G401.6 (cell line): ENCODE data around the gene MCTP1.
"Not testable (repeated sequence)": the region's sequence is repeated elsewhere in the genome, so short reads cannot be mapped to it uniquely, and the experiment has no call there.

Experiments
- FAIRE-seq: peaks from 2 replicates; lab custom pipeline; 2012; peaks lifted over from hg19 to GRCh38; lab: Jason Lieb, UNC

The MCTP1 gene

DNA sequence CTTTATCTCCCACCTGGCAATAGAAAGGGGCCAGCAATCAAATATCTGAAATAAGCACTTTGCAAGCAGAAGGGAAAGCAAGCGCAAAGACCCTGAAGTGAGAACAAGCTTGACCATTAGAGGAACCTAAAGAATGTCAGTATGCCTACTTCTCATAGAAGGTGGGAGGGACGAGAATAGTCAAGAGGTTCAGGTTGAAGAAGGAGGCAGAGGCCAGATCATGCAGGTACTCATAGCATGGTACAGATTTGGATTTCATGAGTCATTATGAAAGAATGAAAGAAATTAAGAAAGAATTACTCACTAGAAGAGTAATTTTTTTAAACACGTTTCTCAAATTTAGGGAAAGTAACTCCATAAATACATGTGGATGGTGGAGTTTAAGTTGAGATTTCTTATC, 33.7 kb downstream of the MCTP1 start:
- FAIRE-seq = no peak

DNA sequence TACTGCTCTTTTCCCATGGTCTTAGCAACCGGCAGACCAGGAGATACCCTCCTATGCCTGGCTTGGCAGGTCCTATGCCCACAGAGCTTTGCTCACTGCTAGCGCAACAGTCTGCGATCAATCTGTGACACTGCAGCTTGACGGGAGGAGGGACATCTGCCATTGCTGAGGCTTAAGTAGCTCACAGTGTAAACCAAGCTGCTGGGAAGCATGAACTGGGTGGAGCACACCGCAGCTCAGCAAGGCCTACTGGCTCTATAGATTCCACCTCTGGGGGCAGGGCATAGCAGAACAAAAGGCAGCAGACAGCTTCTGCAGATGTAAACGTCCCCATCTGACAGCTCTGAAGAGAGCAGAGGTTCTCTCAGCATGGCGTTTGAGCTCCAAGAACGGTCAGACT, 40.4 kb downstream of the MCTP1 start:
- no peak for FAIRE-seq

DNA sequence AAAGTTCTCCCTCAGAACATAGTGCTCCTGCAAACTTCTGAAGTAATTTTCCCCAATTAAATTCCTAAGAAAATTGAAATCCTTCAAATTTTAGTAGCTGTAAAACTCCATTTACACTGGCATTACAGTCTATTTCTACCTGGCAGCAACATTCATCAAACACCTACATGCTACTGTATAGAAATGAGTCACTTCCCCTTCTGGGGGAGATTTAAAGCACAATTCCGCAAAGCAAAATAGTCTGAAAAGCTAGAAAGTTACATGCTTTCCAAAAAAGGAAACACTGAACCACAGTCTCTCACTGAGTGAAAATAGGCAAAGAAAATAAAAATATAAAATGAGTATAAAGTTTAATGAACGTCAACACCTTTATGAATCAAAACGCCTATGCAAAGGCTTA, 43.3 kb downstream of the MCTP1 start:
- FAIRE-seq = no peak

DNA sequence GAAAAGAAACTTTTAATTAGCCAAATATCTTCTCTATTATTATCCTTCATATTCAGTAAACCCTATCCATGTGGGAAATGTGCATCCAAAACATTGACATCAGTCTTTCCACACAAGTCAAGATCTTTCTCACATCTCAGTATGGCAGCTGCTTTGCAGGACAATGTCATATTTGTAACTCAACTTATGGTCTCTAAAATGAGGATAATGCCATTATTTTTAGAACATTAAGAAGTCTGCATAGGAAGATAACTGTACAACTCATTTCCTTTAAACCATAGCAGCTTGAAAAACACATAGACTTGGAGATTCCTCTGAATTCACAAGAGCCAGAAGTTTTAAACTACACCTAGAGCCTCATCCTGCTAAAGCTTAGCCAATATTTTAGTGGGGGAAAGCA, 43.7 kb downstream of the MCTP1 start:
- no peak for FAIRE-seq

DNA sequence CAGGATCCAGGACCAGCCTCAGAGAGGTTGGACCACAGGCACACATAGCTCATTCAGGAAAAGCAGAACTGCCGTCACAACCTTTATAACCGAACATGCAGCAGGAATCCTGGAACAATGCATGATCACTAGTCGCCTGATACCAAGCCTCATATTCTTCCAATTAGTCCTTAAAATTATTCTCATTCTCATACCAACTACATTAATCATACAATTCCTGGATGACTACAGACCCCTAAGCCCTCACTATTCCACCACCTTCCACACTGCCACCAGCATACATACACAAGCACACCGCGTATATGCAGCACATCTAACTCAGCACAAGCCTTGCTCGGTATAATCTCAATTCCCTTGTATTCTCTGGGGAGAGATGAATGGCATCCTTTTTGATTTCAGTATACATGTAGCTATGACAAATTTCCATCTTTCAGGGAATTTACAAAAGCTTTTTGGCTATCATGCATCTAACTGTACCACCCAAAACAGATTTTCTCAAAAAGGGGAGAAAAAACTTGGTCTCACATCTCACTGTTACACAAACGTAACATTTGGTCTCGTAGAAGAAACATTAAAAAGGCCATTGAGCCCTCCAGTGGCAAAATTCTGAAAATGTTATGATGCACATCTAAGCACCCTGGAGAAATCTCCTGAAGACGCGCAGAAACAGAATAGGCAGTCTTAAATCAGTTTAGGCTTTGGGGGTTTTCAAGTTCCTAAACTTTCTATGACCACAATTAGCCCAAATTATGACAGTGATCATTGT, 46.2 kb downstream of the MCTP1 start:
- no peak for FAIRE-seq

DNA sequence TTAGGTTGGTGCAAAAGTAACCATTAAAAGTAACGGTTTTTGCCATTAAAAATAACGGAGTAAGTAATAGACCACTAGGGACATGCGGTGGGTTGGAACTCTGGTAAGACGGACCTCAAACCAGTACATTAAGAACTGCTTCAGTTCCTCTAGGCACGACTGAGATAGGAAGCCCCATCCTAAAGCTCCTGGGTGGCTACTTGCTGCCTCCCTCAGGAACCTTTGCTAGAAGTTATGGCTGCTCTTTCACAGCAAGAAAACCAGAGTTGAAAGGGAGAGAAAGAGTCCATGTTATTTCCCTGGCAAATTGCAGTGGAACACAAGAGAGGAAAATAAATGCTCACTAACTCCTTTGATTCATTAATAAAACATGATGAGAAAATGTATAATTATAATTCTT, 47.6 kb downstream of the MCTP1 start:
- FAIRE-seq = no peak

DNA sequence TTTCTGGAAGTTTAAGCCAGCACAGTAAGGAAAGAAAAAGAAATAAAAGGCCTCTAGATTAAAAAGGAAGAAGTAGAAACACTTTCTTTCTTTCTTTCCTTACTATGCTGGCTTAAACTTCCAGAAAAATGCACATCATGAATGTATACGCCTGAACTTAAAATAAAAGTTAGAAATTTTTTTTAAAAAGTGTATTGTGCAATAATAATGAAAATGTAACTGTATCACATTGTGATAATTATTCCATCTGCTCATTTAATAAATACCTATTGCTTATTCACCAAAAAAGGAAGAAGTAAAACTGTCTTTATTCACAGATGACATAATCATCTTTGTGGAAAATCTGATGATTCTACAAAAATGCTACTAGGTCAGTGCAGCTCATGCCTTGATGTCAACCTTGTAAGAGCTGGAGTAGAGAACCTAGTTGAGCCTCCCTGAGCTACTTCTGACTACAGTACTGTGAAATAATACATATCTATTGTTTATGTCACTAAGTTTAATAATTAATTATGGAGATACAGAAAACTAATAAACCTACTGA, 49.4 kb downstream of the MCTP1 start:
- no peak for FAIRE-seq

DNA sequence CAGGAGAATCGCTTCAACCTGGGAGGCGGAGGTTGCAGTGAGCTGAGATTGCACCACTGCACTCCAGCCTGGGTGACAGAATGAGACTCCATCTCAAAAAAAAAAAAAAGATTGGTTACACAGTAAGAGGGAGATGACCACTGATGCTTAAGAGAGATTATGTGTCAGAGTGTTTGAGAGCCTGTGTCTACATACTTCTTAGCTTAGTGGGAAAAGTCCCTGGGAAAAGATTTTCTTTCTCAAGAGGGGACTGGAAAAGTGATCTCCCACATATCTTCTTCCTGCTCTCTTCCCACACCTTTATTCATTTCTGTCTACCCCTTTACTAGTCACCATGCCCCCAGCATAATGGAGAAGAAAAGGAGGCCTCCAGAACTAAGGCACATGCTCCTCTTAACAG, 55.2 kb downstream of the MCTP1 start:
- FAIRE-seq = no peak

DNA sequence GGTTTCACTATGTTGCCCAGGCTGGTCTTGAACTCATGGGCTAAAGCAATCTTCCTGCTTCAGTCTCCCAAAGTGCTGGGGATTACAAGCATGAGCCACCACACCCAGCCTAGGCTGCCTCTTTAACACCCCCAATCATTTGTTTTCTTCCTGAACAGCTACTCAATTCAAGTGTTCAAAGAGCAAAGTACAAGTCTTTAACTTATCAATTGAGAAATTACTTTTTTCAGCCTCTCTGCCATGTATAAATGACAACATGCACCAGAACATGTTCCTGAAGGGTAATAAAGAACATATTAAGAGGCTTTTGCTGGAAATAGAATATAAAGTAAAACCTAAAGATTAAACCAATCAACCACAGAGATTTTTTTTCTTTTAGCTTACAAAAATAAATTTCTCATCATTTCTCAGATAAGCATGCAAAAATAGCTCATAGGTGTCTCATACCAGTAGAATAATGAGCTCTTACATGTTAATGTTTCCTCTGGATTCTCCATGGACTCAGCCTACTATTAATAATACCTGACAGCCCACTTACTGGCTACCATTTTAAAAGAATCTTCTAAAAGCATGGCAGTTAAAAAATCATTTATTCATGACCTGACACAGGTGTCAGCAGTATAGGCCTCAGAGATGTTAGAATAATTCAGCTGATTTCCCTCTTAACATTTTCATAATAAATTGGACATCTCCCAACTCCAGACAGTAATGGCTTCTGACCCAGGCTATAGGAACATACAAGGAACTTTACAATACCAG, 60.0 kb downstream of the MCTP1 start:
- no peak for FAIRE-seq

DNA sequence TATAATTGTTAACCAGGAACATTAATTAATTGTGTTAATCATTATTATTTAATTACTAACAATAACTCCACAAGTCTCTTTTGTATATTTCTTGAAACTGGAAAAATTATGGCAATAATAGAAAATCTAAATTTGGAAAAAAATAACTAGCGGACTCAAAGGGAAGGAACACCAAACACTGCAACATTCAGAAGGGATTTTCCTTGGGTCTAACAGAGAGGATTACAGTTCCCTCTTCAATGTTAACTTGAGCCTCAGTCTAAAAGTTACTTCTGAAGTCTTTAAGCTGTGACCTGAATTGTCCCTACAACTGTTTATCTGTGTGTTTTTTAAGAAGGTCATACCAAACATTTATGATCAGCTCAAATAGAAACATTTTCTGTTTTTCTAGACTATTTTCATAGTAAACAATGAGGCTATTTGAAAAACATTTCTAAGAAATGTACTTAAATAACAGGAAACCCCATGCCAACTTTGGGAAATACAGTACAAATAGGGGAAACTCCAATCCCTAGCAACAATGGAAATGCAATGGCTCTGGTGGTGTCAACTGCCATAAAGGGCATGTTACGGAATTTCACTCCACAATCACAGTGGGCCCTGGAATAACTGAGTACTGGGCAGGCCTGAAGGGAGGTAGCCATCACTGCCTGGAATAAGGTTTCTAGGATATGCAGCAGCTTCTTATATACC, 61.2 kb downstream of the MCTP1 start:
- FAIRE-seq = no peak

DNA sequence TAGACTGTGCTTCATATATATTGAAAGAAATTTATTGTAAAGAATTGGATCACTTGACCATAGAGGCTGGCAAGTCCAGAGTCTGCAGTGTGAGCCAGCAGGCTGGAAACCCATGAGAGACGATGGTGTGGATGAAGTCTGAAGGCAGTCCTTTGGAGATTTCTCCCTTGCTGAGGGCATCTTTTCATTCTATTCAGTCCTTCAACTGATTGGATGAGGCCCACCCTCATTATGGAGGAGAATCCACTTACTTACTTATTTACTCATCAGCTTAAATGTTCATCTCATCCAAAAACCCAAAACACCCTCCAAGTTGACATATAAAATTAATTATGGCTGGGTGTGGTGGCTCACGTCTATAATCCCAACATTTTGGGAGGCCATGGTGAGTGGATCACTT, 62.1 kb downstream of the MCTP1 start:
- no peak for FAIRE-seq

DNA sequence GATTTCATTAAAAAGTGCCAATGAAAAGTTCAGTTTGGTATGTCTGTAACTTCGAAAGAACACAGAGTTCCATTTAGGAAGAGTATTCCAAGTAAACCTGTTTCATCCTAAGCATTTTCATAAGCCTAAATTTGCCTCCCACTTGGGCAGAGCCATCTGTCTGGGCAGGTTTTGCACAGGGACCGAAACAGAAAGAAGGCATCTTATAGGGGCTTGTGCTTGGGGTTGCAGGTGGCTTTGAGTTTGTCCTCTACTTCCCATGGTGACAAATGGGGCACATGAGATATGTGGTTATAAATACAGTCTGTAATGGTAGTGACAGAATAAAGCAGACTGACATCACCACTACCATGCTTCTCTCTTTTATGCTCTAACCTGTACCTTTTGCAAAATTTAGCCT, 63.7 kb downstream of the MCTP1 start:
- FAIRE-seq = no peak

DNA sequence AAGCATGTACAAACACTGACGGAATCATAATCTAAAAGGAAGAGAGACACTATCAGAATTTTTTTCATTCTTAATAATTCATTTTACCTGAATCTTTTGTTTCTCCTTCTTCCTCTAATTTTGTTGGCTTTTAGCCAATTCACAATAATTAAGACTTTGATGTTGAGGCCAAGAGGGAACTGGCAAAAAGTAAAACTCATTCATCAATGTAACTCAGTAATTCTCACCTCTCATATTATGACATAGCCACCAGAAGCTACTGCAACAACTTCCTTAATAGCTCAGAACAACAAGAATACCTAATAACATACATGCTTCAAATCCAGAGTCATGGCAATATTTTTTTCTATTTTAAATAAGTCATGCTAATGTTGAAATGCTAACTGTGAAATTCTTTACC, 64.5 kb downstream of the MCTP1 start:
- FAIRE-seq = no peak

DNA sequence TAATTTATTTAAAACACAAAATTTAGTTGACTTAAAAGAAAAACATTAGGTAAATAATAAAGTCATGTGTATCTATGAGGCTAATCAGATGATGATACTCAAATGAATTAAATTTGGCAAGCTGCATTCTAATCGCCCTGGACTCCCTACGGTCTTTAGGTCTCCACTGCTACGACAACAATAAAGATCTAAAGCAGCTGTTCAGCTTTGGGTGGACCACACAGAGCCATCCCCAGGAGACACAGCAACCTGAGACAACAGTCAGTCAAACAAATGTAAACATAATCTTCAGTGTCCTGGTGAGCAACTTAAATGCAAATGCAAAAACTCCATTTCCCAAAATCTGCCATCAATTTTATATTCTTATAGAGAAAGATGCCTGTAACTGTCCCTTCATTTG, 65.5 kb downstream of the MCTP1 start:
- FAIRE-seq = no peak

DNA sequence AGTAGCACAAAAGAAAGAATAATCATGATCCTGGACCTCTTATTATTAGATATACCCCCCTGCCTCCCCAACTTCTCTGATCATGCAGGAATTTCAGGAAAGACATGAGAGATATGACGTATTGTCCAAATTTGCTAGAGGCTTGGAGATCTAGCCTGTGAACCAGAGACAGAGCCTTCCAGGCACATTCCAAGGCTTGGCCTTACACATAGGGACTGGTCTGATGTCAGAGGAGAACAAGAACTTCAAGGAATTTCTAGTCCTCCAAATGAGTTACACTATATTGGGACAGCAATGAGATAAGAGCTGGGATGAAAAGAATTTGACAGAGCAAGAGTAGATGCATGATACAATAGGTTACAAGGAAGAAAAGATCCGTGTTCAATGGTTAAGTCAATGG, 67.0 kb downstream of the MCTP1 start:
- no peak for FAIRE-seq

DNA sequence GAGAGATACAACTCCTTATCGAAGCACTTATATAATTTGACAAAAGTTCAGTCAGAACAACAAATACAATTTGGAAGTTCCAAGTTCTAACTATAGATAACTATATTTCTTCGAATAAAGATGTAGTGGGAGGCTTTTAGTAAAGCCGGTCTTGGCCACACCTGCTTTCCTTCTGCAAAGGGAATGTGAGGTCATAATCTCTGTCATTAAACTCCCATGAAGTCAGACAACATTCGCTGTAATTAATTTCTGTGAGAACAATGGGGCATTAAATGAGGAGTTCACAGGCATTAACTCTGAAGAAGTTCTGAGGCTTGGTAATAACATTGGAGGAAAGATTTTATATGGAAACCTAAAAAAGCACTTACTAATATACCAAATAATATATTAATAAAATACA, 67.5 kb downstream of the MCTP1 start:
- FAIRE-seq = no peak

DNA sequence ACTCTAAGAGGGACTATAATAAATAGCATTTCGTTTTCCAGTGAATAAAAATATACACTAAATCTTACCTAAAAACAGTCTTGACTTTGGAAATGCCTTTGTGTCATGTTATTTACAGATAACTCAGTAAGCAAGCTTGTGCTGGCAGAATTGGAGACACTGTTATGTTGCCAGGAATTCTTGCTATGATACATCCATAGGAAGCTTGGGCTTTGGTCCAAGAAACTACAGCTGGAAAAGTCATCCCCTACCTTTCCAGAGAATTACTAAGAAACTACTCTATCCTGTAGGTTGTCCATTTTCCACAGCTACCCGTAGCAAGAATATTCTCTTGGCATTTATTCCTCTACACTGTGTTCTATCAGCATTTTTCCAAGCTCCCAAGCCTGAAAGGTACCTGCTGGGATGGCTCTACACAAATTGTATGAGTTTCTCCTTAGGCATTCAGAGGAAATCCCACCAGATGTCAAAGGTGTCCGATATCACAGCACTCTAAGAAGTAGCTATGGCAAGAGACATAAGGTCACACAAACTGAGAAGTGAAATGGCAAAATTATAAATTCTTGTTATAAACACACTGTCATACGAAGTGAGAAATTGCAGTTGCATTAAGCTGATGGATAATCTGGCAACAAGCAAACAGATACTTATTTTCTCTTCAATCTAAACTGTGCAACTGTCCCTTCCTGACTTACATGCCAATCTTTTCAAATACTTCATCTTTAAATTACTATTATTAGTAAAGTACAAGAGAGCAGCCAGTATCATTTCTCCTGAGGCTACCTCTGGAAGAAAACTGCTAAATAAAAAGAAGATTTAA, 68.5 kb downstream of the MCTP1 start:
- no peak for FAIRE-seq

DNA sequence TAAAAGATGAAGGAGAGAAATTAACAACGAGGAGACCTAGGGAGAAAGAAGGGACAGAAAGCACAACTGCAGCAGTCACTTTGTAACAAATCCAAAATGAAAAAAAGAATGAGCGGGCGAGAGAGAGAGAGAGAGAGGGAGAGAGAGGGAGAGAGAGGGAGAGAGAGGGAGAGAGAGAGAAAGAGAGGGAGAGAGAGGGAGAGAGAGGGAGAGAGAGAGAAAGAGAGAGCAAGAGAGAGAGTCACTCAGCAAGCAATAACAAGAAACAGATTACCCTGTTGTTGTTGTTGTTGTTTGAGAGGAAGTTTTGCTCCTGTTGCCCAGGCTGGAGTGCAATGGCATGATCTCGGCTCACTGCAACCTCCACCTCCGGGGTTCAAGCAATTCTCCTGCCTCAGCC, 77.1 kb downstream of the MCTP1 start:
- FAIRE-seq = not testable (repeated sequence)

DNA sequence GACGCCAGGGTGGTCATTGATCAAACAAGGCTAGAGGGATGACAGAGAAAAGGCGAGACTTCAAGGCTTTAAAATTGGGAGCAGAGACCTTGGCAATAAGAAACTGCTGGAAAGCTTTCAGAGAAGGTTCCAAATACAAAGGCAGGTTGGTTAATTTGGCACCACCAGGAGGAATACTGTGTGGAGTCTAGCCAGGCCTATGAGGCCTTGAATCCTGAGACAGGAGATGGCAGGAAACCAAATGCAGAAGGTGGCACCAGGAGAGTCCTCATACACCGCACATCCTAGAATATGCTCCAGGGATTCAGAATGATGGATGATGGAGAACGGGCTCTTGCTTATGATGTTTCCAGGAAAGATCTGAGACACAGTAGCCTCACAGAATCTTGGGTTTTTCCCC, 90.0 kb downstream of the MCTP1 start:
- FAIRE-seq = no peak

DNA sequence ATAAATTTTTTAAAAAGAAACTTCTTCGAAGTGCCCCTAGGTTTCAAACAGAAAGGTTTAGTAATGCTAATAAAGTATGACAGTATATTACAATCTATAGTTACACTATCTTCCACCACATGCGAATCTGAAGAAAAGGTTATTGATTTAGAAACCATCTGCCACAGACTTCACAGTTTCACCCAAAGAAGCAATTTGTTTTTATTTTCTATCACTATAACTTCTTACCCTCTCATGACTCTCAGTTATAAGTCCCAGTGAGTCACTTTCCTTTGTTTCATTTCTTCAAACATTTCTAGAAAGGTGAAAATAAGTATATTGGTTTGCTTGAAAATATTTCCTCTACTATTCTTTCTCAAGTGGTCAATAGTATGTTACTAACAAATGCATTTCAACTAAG, 93.6 kb downstream of the MCTP1 start:
- no peak for FAIRE-seq

DNA sequence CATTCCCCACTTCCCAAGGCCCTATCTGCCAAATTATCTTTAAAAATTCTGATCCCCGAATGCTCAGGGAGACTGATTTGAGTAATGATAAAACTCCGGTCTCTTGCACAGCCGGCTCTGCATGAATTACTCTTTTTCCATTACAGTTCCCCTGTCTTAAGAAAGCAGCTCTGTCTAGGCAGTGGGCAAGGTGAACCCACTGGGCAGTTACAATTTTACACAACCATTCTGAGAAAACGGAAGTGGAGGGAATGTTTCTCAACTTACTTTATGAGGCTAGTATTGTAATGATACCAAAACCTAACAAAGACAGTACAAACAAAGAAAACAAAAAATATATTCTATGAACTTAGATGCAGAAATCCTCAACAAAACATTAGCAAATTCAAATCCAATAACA, 100.0 kb downstream of the MCTP1 start:
- FAIRE-seq = no peak

DNA sequence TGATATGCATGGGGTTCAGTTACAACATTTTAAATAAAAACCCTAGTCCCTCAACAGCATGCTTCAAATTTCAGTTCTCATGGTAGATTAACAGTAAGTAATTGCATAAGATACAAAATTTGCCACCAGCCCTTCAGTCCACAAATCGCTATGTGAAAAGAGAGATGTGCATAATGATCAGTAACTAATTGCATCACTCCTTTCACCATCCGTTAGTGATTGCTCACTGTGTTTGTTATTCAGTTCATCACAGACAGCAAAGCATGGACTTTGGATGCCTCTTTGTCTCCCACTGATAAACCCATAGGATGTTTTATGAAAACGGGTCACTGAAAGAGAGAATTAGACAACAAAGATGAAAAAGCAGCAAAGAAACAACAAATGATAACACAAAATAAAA, 103.2 kb downstream of the MCTP1 start:
- no peak for FAIRE-seq
